ENCODE data around the gene TCERG1L.

The TCERG1L gene

DNA sequence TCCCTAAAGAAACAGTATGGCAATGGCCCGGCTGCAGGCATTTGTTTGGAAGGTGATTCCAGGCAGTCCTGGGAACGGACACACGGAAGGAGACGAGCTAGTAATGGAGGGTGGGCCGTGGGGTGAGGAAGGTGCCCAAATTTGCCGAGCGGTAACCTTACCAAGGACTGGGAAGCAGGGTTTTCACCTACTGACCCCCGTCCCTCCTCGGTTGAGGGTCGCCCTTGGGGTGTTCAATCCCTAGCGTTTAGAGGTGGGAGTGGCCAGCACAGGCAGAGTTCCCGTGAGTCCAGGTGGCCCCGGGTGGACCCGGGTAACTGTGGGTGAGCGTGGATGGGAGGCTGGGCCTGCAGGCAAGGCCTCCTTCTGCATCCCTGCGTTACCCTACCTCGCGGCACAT is 198.8 kb downstream of the TCERG1L start:
- no peak for TF ChIP-seq CTCF (IDR thresholded peaks at IDR 0.05; ENCODE audit: control extremely low read depth, extremely low read depth, low read depth, missing control alignments)
- POLR2A ChIA-PET: no interaction called here
- CTCF ChIA-PET: no interaction called here
- DNase-seq (ENCODE audit: extremely low spot score): no peak

DNA sequence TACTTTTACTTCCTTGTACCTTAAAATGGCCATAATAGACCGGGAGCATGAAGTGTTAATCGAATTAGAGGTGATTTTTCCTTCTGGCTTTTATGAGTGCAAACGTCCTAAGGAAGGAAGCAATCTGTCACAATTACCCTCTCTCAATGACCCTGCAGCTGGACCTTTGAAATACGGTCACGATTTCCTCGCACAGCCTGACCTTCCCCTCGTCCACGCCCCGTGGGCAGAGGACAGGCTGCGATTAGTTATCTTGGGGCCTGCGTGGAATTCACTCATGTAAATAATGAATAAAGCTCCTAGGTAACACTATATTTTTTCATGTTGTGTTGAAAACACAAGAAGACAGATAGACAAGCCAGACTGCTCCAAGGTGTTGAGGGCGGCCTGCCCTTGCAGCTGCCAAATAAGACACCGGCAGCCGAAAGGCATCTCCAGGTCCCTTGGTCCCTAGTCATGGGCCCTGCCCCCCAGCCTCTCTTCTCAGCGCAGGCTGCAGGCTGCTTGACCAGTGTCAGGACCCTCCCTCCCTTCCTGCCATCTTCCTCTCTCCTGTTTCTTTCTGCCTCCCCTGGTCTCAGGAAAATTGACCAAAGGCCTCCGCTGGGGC is 199.9 kb downstream of the TCERG1L start:
- no peak for DNase-seq (ENCODE audit: extremely low spot score)
- no peak for TF ChIP-seq CTCF (IDR thresholded peaks at IDR 0.05; ENCODE audit: control extremely low read depth, extremely low read depth, low read depth, missing control alignments)
- ChIA-PET POLR2A (no interaction called here), CTCF (no interaction called here)

- CTCF ChIA-PET: no interaction called here
Observed at GRCh38 chr10:131111007-131111406, 200.5 kb downstream of the TCERG1L start.

DNA sequence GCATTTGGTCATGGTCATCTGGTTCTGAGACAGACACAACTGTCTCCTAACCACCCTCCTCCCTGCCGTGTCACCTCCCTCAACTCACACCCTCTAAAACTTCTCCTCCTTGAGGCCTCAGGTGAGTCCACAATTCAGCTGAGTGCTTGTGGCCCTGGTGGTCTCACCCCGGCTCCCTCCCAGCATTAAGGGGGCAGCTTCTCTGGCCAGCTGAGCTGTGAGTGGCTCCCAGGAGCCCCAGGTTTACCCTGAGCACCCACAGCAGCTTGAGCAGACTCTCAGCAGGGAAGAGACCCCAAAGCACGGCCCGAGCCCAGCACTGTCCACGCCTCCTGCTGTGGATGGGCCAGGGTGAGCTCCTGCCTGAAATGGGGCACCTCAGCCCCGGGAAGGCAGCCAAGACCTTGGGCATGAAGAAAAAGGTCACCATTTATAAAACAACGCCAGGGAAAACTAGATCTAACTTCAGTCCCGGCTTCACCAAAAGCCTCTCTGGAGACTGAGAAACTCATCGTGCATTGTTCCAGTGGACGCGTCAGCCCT is 201.2 kb downstream of the TCERG1L start:
- TF ChIP-seq CTCF (IDR thresholded peaks at IDR 0.05; ENCODE audit: control extremely low read depth, extremely low read depth, low read depth, missing control alignments): no peak
- POLR2A ChIA-PET: no interaction called here
- CTCF ChIA-PET: no interaction called here
- DNase-seq (ENCODE audit: extremely low spot score): no peak

More at GRCh38 chr10:131111007-131111406, 200.5 kb downstream of the TCERG1L start:
- DNase-seq (ENCODE audit: extremely low spot score): no peak
- no peak for TF ChIP-seq CTCF (IDR thresholded peaks at IDR 0.05; ENCODE audit: control extremely low read depth, extremely low read depth, low read depth, missing control alignments)
- POLR2A ChIA-PET: no interaction called here

DNA sequence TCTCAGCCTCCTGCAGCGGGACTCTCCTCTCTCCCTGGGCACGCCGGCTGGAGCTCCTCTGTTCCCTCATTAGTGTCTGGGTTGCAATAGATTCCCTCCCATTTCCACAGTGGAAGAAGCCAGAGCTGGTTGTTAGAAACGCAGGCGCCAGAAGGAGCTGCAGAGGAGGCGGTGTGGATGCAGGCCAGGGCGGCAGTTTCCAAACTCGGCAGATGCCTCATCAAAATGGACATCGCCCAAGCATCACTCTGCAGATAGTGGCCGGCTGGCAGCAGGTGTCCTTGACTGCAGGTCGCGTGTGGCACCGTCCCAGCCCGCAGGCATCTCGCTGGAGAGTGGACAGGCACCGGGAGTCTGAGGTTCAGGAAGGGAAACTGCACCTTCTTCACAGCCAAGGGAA is 201.8 kb downstream of the TCERG1L start:
- no peak for TF ChIP-seq CTCF (IDR thresholded peaks at IDR 0.05; ENCODE audit: control extremely low read depth, extremely low read depth, low read depth, missing control alignments)
- ChIA-PET CTCF (no interaction called here), POLR2A (no interaction called here)
- no peak for DNase-seq (ENCODE audit: extremely low spot score)

DNA sequence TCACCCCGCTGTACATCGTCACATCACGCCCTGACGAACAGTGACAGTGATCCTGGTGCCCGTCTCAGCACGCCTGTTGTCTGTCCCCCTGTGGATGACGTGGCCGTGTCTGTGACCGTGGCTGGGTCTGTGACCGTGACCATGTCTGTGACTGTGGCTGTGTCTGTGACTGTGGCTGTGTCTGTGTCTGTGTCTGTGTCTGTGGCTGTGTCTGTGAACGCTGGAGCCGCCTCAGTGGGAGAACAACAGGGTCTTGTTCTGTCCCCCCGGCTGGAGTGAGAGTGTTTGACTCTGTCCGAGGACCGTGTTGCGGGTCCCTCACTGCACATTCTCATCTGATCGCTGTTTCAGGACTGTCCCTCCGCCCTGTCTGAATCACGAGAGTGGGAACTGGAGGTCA is 202.2 kb downstream of the TCERG1L start:
- ChIA-PET POLR2A (no interaction called here), CTCF (no interaction called here)
- no peak for DNase-seq (ENCODE audit: extremely low spot score)
- TF ChIP-seq CTCF (IDR thresholded peaks at IDR 0.05; ENCODE audit: control extremely low read depth, extremely low read depth, low read depth, missing control alignments): no peak
